ENCODE measurements around the gene ZBP1. TPM values are rescaled to one million over a fixed set of nuclear protein-coding genes. Genes with fewer than 3 reads are reported as not detected.

The ZBP1 gene
- total RNA-seq, 1 donor from 2014 or later: not detected

DNA sequence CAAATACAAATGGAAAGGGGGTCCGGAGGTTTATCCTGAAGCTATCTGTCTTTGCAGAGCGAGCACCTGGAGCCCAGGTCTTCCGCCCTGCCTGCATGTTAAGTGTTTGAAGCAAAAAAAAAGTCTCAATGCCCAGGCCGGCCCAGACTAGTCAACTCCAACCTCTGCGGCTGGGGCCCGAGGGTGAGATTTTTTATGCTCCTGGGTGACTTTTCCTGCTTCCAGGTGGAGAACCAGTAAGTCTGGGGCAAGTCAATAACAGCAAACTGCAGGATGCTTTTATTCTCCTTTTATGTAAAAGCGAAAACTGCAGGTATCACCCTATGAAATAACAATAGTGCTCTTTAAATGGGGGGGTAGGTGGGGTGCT lies 2.0 kb upstream of the ZBP1 start:
- DNase-seq (ENCODE audit: low spot score): no peak
- peaks cover 7% of the 10 kb centered on the region for H3K9me3 Mint-ChIP-seq (ENCODE audit: low read depth)
- TF ChIP-seq, protein P1, sequence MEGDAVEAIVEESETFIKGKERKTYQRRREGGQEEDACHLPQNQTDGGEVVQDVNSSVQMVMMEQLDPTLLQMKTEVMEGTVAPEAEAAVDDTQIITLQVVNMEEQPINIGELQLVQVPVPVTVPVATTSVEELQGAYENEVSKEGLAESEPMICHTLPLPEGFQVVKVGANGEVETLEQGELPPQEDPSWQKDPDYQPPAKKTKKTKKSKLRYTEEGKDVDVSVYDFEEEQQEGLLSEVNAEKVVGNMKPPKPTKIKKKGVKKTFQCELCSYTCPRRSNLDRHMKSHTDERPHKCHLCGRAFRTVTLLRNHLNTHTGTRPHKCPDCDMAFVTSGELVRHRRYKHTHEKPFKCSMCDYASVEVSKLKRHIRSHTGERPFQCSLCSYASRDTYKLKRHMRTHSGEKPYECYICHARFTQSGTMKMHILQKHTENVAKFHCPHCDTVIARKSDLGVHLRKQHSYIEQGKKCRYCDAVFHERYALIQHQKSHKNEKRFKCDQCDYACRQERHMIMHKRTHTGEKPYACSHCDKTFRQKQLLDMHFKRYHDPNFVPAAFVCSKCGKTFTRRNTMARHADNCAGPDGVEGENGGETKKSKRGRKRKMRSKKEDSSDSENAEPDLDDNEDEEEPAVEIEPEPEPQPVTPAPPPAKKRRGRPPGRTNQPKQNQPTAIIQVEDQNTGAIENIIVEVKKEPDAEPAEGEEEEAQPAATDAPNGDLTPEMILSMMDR (IDR thresholded peaks at IDR 0.05): no peak
- H3K27ac Mint-ChIP-seq (ENCODE audit: unreplicated experiment): no peak overlapping the region
- H3K27me3 Mint-ChIP-seq (ENCODE audit: low read depth): peaks cover 8% of the 10 kb centered on the region
- no peak overlapping the region for H3K4me3 Mint-ChIP-seq (ENCODE audit: unreplicated experiment)
- H3K4me1 Mint-ChIP-seq (ENCODE audit: low read depth): peaks cover 6% of the 10 kb centered on the region
- peaks cover 2% of the 10 kb centered on the region for H3K36me3 Mint-ChIP-seq (ENCODE audit: low read depth)

DNA sequence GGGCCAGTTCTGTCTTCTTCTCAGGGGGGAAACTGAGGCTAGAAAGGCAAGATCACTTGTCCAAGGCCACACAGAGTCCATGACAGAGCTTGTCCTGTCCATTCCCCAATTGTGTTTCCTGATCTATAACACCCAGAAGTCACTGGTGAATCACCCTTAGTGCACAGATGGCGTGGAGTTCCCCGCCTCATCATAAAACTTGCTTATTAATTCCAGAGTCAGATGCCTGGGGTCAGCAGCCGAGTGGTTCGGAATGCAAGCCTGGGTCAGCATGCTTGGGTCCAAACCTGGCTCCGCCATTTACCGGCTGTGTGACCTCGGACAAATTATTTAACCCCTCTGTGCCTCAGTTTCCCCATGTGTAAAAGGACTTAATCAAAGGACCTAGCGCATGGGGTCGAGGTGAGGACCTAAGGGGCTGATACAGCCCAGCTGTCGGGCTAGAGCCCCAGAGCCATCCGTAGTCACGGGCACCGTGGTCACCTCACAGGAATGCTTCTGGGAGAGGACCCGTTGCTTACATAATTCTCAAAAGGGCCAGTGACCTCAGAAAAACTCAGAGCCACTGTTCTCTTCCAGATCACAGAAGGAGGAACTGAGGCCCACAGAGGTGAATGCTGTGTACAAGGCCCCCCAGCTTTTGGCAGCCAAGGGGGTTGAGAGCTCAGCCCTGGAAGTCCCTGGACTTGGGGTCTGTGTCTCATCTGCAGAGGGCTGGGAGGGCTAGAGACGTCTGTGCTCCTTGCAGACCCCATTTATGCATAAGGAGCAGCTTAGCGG lies 1.4 kb upstream of the ZBP1 start:
- Mint-ChIP-seq H3K27me3 (ENCODE audit: low read depth) (peaks cover 12% of the 10 kb centered on the region), H3K4me1 (ENCODE audit: low read depth) (peaks cover 5% of the 10 kb centered on the region), H3K4me3 (ENCODE audit: unreplicated experiment) (no peak overlapping the region), H3K9me3 (ENCODE audit: low read depth) (peaks cover 7% of the 10 kb centered on the region), H3K36me3 (ENCODE audit: low read depth) (peaks cover 2% of the 10 kb centered on the region), H3K27ac (ENCODE audit: unreplicated experiment) (no peak overlapping the region)
- TF ChIP-seq, protein P1 (IDR thresholded peaks at IDR 0.05): no peak
- DNase-seq (ENCODE audit: low spot score): no peak

DNA sequence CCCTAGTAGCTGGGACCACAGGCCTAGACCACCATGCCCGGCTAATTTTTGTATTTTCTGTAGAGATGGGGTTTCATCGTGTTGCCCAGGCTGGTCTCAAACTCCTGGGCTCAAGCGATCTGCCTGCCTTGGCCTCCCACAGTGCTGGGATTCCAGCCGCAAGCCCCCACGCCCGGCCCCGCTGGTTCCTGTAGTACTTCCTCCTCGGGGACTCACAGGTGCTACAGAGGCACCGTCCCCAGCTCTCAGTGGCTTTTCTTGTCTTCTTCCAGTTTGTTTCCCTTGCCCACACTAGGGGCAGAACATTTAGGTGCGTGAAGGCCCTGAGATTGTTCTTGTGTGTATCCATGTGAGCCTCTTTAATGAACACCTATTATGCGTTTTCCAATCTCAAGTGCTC lies 773 bp upstream of the ZBP1 start:
- H3K36me3 Mint-ChIP-seq (ENCODE audit: low read depth): no peaks in the 10 kb centered on the region
- H3K27ac Mint-ChIP-seq (ENCODE audit: unreplicated experiment): no peak overlapping the region
- peaks cover 7% of the 10 kb centered on the region for H3K9me3 Mint-ChIP-seq (ENCODE audit: low read depth)
- H3K4me3 Mint-ChIP-seq (ENCODE audit: unreplicated experiment): no peak overlapping the region
- peaks cover 5% of the 10 kb centered on the region for H3K4me1 Mint-ChIP-seq (ENCODE audit: low read depth)
- TF ChIP-seq, protein P1 (IDR thresholded peaks at IDR 0.05): no peak
- H3K27me3 Mint-ChIP-seq (ENCODE audit: low read depth): peaks cover 12% of the 10 kb centered on the region
- DNase-seq (ENCODE audit: low spot score): no peak

DNA sequence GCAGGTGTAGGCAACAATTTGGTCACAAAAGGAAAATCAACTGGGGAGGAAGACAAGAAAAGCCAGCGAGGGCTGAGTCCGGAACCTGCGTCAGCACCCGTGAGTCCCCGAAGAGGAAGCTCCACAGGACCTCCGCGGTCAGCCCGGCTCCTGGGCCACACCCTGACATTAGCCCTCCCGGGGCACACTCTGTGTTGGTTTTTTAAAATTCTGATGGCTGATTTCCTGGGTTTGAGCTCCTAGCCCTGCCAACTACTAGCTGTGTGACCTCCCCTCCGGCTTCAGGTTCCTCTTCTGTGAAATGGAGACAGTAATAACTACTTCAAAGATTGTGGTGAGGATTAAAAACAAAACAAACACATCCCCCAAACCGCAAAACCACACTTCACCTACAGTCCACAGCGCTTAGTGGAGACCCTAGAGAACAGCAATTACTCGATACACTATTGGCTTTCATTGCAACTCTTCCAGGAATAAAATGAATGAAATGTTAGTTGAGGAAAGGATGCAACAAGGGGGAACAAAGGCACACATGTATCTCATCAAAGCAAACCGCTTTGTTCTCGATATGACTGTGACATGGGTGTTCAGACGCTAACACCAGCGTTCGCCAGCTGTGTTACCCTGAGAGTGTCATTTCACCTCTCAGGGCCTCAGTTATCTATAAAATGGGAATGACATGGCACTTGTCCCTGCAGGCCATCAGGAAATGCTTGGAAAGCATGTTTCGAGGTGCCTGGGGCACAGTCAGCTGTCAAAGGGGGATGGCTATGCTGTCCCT lies 985 bp downstream of the ZBP1 start:
- peaks cover 15% of the 10 kb centered on the region for H3K27me3 Mint-ChIP-seq (ENCODE audit: low read depth)
- no peak overlapping the region for H3K27ac Mint-ChIP-seq (ENCODE audit: unreplicated experiment)
- DNase-seq (ENCODE audit: low spot score): no peak

DNA sequence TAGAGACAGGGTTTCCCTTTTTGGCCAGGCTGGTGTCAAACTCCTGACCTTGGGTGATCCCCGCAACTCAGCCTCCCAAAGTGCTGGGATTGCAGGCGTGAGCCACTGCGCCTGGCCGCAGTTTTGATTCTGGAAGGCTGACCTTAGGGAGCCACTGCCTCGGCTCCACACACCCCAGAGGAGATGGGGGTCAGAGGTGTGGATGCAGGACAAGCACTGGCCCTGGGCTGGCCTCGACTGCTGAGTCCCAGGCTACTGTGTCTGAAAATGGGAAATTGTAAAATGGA lies 1.5 kb downstream of the ZBP1 start:
- no peak for DNase-seq (ENCODE audit: low spot score)
- Mint-ChIP-seq H3K4me3 (ENCODE audit: unreplicated experiment) (no peak overlapping the region), H3K27ac (ENCODE audit: unreplicated experiment) (no peak overlapping the region), H3K4me1 (ENCODE audit: low read depth) (peaks cover 5% of the 10 kb centered on the region), H3K27me3 (ENCODE audit: low read depth) (peaks cover 15% of the 10 kb centered on the region), H3K36me3 (ENCODE audit: low read depth) (no peaks in the 10 kb centered on the region), H3K9me3 (ENCODE audit: low read depth) (no peaks in the 10 kb centered on the region)
- TF ChIP-seq, protein P1 (IDR thresholded peaks at IDR 0.05): no peak

More for the DNA sequence above, 985 bp downstream of the ZBP1 start:
- no peak overlapping the region for H3K4me3 Mint-ChIP-seq (ENCODE audit: unreplicated experiment)
- no peaks in the 10 kb centered on the region for H3K9me3 Mint-ChIP-seq (ENCODE audit: low read depth)
- H3K36me3 Mint-ChIP-seq (ENCODE audit: low read depth): no peaks in the 10 kb centered on the region
- TF ChIP-seq, protein P1 (IDR thresholded peaks at IDR 0.05): no peak
- peaks cover 5% of the 10 kb centered on the region for H3K4me1 Mint-ChIP-seq (ENCODE audit: low read depth)
